ENCODE data around the gene MED4. TPM values are rescaled to one million over a fixed set of nuclear protein-coding genes. Genes with fewer than 3 reads are reported as not detected.

The MED4 gene
- total RNA-seq, 2 donors from 2014 or later = 33.9 to 36.4 TPM

- intact Hi-C loops (cut with DNase I) = no loop called here
- H3K36me3 ChIP-seq = no peaks in the 10 kb centered on the region
- WGBS = 89% methylated on average over 1 of the region's 1 CpG
- H3K9me3 ChIP-seq = no peaks in the 10 kb centered on the region
- no peak overlapping the region for H3K4me3 ChIP-seq
- TF ChIP-seq POLR2AphosphoS5 (IDR thresholded peaks at IDR 0.05) (no peak), POLR2A (IDR thresholded peaks at IDR 0.05) (no peak)
- TF ChIP-seq, protein P1, sequence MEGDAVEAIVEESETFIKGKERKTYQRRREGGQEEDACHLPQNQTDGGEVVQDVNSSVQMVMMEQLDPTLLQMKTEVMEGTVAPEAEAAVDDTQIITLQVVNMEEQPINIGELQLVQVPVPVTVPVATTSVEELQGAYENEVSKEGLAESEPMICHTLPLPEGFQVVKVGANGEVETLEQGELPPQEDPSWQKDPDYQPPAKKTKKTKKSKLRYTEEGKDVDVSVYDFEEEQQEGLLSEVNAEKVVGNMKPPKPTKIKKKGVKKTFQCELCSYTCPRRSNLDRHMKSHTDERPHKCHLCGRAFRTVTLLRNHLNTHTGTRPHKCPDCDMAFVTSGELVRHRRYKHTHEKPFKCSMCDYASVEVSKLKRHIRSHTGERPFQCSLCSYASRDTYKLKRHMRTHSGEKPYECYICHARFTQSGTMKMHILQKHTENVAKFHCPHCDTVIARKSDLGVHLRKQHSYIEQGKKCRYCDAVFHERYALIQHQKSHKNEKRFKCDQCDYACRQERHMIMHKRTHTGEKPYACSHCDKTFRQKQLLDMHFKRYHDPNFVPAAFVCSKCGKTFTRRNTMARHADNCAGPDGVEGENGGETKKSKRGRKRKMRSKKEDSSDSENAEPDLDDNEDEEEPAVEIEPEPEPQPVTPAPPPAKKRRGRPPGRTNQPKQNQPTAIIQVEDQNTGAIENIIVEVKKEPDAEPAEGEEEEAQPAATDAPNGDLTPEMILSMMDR (IDR thresholded peaks at IDR 0.05) = no peak
- H3K27ac ChIP-seq = no peak overlapping the region
- no peak for DNase-seq (ENCODE audit: low spot score)
- H3K4me1 ChIP-seq (replicated peaks) = no peaks in the 10 kb centered on the region
- no peaks in the 10 kb centered on the region for H3K27me3 ChIP-seq (replicated peaks; ENCODE audit: insufficient read depth)
Measured at GRCh38 chr13:48040896-48041295, 54.0 kb downstream of the MED4 start.

GRCh38 chr13:48040049-48040448, 54.9 kb downstream of the MED4 start:
- no peaks in the 10 kb centered on the region for H3K27me3 ChIP-seq (replicated peaks; ENCODE audit: insufficient read depth)
- no peak for TF ChIP-seq POLR2A (IDR thresholded peaks at IDR 0.05)
- no peak for TF ChIP-seq POLR2AphosphoS5 (IDR thresholded peaks at IDR 0.05)
- TF ChIP-seq, protein P1 (IDR thresholded peaks at IDR 0.05) = no peak
- no peak for DNase-seq (ENCODE audit: low spot score)
- no peaks in the 10 kb centered on the region for H3K9me3 ChIP-seq
- H3K4me3 ChIP-seq = no peak overlapping the region
- H3K4me1 ChIP-seq (replicated peaks) = no peaks in the 10 kb centered on the region
- intact Hi-C loops (cut with DNase I) = no loop called here
- no peaks in the 10 kb centered on the region for H3K36me3 ChIP-seq
- no peak overlapping the region for H3K27ac ChIP-seq

DNA sequence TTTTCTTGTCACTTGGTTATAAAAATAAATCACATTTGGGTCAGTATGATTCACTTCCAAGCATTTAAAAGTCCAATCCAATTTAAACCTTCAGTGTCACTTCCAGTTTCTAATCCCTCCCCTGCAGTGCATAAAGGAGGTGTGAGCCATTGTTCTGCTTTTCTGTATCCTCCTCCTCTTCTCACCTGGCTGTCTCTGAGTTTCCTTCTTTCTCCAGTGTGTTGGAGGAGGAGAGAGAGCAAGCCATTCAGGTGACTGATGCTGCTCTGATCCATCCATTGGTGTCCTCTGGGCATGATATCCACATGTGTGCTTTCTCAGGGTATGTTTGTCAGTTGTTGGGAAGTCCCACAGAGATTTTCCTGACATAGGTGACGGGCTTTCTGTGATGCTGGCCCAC, 56.1 kb downstream of the MED4 start:
- H3K4me3 ChIP-seq = no peak overlapping the region
- H3K9me3 ChIP-seq = no peaks in the 10 kb centered on the region
- intact Hi-C loops (cut with DNase I) = loop anchor here (5.0 kb wide), 2 partner anchors 194 to 264 kb away; partner anchors contain the start of genes ITM2B and RB1
- H3K36me3 ChIP-seq = no peaks in the 10 kb centered on the region
- H3K27ac ChIP-seq = peak overlapping the region; percentile 96
- DNase-seq (ENCODE audit: low spot score) = no peak
- 73% methylated on average over 1 of the region's 1 CpG for WGBS
- TF ChIP-seq, protein P1 (IDR thresholded peaks at IDR 0.05) = no peak
- TF ChIP-seq POLR2AphosphoS5 (IDR thresholded peaks at IDR 0.05) (no peak), POLR2A (IDR thresholded peaks at IDR 0.05) (no peak)
- no peaks in the 10 kb centered on the region for H3K4me1 ChIP-seq (replicated peaks)
- no peaks in the 10 kb centered on the region for H3K27me3 ChIP-seq (replicated peaks; ENCODE audit: insufficient read depth)

DNA sequence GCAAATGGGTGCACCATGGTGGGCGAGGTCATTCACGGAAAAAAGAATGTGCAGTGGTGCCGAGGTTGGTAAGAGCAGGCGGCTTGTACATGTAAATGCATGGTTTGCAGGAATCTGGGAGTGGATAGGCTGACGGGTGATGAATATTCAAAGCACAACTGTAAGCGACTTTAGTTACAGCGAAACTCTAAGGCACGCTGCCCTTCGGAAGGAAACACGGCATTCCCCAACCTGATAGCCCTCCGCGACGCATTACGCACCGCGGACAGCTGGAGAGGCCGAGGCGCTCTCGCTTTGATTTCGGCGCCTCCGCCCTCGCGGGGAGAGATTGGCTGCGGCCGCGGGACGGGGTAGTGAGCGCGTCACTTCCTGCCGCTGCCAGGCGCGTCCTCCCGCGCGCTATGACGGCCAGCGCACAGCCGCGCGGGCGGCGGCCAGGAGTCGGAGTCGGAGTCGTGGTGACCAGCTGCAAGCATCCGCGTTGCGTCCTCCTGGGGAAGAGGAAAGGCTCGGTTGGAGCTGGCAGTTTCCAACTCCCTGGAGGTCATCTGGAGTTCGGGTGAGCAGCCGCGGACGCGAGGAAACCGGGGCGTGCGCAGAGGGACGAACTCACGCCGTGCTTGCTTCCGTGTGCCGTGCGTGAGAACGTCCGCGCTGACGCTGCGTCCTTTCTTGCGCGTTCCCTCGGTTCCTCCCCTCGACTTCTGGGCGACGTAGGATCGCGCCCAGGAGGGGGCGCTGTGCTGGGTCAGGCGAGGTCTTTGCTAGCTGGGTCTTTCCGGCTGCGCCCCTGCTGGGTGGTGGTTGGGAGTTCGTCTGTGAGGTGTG, 57.3 kb downstream of the MED4 start, which contains the start of gene NUDT15:
NUDT15 (plus strand) TSS at position 381 of the 828 bp plus-strand sequence; CDS start at position 402, 21 bp downstream.
- DNase-seq (ENCODE audit: low spot score) = peak; percentile 92
- intact Hi-C loops (cut with DNase I) = loop anchor here (5.0 kb wide), 2 partner anchors 195 to 265 kb away; partner anchors contain the start of genes ITM2B and RB1
- under 1% methylated on average over 73 of the region's 82 CpGs for WGBS
- Histone ChIP-seq H3K27me3 (replicated peaks; ENCODE audit: insufficient read depth) (no peaks in the 10 kb centered on the region), H3K4me1 (replicated peaks) (no peaks in the 10 kb centered on the region), H3K36me3 (no peaks in the 10 kb centered on the region), H3K27ac (peak within 1 kb of the TSS; percentile 96), H3K9me3 (no peaks in the 10 kb centered on the region), H3K4me3 (peak within 1 kb of the TSS; percentile 62 to 63)
- TF ChIP-seq POLR2A (IDR thresholded peaks at IDR 0.05) (peak; percentile 75), POLR2AphosphoS5 (IDR thresholded peaks at IDR 0.05) (peak; percentile 93)
- TF ChIP-seq, protein P1 (IDR thresholded peaks at IDR 0.05) = peak; percentile 97 to 98 (median 97)

All from prostate gland (tissue), 2 donors.